ENCODE data around the gene GZF1. TPM values are rescaled to one million over a fixed set of nuclear protein-coding genes. Genes with fewer than 3 reads are reported as not detected.

The GZF1 gene
- total RNA-seq, 1 donor from 2014 or later = 28.3 TPM

DNA sequence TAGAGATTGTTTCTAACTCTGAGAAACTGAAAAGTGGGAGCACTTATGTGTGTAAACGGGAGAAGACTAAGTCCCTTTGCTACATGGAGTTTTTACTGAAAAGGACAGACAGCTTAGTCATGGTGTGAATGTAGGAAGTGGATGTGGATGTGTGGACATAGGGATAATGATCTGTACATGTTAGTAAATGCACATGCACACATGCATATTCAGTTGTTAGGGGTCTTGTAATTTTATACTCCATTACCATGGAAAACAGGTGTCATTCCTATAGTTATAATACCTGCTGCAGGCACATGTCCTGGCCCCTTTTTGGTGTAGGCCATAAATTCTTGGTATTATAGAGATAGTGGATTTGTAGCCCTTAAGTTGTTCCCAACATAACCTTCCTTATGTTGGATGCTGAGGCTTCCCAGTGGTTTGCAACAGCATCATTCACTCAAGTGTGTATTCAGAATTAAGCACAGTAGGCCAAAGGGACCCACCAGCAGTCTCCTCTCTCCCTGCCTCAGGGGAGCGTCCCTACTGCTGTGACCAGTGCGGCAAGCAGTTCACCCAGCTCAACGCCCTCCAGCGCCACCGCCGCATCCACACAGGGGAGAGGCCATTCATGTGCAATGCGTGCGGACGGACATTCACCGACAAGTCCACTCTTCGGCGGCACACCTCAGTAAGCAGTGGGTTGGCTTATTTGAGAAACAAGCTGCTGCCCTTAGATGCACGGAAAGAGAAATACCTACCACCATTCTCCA, 7.3 kb downstream of the GZF1 start:
- H3K36me3 Mint-ChIP-seq (ENCODE audit: unreplicated experiment) = peaks cover 18% of the 10 kb centered on the region

DNA sequence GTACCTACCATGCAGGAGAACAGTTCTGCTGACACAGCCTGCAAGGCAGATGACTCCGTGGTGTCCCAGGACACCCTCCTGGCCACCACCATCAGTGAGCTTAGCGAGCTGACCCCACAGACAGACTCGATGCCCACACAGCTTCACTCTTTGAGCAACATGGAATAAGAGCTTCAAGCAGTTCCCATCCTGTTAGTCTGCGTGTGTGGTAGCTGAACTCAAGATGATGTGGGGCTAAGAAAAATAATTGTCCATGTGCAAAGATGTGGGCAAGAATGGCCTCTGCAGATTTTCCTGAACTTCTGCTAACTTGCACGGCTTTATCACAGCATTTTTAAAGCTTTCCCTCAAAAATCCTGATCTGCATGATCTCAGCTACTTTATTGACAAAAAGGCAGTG, 8.3 kb downstream of the GZF1 start:
- Mint-ChIP-seq H3K36me3 (ENCODE audit: unreplicated experiment) (peaks cover 9% of the 10 kb centered on the region), H3K27me3 (ENCODE audit: unreplicated experiment) (peaks cover 2% of the 10 kb centered on the region), H3K4me3 (ENCODE audit: unreplicated experiment) (no peak overlapping the region), H3K4me1 (ENCODE audit: low read depth, unreplicated experiment) (peaks cover 8% of the 10 kb centered on the region), H3K9me3 (ENCODE audit: unreplicated experiment) (peaks cover 2% of the 10 kb centered on the region), H3K27ac (ENCODE audit: unreplicated experiment) (no peak overlapping the region)
- TF ChIP-seq, protein P1, sequence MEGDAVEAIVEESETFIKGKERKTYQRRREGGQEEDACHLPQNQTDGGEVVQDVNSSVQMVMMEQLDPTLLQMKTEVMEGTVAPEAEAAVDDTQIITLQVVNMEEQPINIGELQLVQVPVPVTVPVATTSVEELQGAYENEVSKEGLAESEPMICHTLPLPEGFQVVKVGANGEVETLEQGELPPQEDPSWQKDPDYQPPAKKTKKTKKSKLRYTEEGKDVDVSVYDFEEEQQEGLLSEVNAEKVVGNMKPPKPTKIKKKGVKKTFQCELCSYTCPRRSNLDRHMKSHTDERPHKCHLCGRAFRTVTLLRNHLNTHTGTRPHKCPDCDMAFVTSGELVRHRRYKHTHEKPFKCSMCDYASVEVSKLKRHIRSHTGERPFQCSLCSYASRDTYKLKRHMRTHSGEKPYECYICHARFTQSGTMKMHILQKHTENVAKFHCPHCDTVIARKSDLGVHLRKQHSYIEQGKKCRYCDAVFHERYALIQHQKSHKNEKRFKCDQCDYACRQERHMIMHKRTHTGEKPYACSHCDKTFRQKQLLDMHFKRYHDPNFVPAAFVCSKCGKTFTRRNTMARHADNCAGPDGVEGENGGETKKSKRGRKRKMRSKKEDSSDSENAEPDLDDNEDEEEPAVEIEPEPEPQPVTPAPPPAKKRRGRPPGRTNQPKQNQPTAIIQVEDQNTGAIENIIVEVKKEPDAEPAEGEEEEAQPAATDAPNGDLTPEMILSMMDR (IDR thresholded peaks at IDR 0.05; ENCODE audit: partially characterized antibody, unreplicated experiment) = no peak
- no peak for DNase-seq

More for the DNA sequence above, 7.3 kb downstream of the GZF1 start:
- Mint-ChIP-seq H3K4me1 (ENCODE audit: low read depth, unreplicated experiment) (peaks cover 17% of the 10 kb centered on the region), H3K27me3 (ENCODE audit: unreplicated experiment) (peaks cover 4% of the 10 kb centered on the region), H3K4me3 (ENCODE audit: unreplicated experiment) (no peak overlapping the region), H3K27ac (ENCODE audit: unreplicated experiment) (no peak overlapping the region), H3K9me3 (ENCODE audit: unreplicated experiment) (peaks cover 8% of the 10 kb centered on the region)
- TF ChIP-seq, protein P1 (IDR thresholded peaks at IDR 0.05; ENCODE audit: partially characterized antibody, unreplicated experiment) = no peak
- DNase-seq = no peak

DNA sequence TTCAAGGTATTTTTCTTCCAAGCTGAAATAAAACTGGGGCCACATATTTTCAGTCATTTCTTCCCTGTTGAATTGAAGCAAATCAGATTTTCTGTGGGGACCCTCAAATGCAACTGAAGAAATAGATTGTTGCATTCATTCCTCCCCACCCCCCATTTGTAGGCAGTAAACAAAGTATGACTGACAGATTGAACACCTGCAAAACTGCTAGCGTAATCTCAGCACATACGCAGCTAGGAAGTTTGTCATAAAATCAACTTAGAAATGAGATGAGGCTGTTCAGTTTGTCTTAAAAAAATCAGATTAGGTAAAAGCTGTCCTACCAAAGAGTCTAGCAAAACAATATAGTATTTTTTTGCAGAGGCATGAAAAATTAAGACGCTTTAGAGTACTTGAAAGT, 8.9 kb downstream of the GZF1 start:
- H3K4me1 Mint-ChIP-seq (ENCODE audit: low read depth, unreplicated experiment) = peaks cover 8% of the 10 kb centered on the region
- H3K27me3 Mint-ChIP-seq (ENCODE audit: unreplicated experiment) = peaks cover 2% of the 10 kb centered on the region
- no peak for DNase-seq
- TF ChIP-seq, protein P1 (IDR thresholded peaks at IDR 0.05; ENCODE audit: partially characterized antibody, unreplicated experiment) = no peak
- peaks cover 2% of the 10 kb centered on the region for H3K9me3 Mint-ChIP-seq (ENCODE audit: unreplicated experiment)
- H3K36me3 Mint-ChIP-seq (ENCODE audit: unreplicated experiment) = peaks cover 9% of the 10 kb centered on the region
- no peak overlapping the region for H3K27ac Mint-ChIP-seq (ENCODE audit: unreplicated experiment)
- H3K4me3 Mint-ChIP-seq (ENCODE audit: unreplicated experiment) = no peak overlapping the region

DNA sequence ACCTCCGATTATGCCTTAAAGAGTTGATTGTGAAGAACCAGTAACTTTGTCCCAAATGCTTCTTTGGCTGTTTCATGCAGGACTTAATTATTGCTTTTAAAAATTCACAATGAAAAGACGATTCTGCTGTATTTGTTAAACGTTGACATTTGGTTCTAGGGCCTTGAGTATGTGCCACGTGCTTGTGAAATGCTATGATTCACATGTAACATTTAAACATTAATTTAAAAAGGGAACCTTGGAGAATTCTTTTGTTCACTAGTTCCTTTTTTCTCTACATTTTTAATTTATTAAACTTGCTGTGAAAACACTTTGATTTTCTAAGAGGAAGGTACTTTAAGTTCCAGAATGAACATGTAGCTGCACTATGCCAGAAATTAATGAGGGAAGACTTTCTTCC, 9.5 kb downstream of the GZF1 start:
- no peak for DNase-seq
- Mint-ChIP-seq H3K4me3 (ENCODE audit: unreplicated experiment) (no peak overlapping the region), H3K36me3 (ENCODE audit: unreplicated experiment) (peaks cover 5% of the 10 kb centered on the region), H3K27me3 (ENCODE audit: unreplicated experiment) (peaks cover 2% of the 10 kb centered on the region), H3K4me1 (ENCODE audit: low read depth, unreplicated experiment) (peaks cover 3% of the 10 kb centered on the region), H3K27ac (ENCODE audit: unreplicated experiment) (no peak overlapping the region), H3K9me3 (ENCODE audit: unreplicated experiment) (no peaks in the 10 kb centered on the region)
- TF ChIP-seq, protein P1 (IDR thresholded peaks at IDR 0.05; ENCODE audit: partially characterized antibody, unreplicated experiment) = no peak

DNA sequence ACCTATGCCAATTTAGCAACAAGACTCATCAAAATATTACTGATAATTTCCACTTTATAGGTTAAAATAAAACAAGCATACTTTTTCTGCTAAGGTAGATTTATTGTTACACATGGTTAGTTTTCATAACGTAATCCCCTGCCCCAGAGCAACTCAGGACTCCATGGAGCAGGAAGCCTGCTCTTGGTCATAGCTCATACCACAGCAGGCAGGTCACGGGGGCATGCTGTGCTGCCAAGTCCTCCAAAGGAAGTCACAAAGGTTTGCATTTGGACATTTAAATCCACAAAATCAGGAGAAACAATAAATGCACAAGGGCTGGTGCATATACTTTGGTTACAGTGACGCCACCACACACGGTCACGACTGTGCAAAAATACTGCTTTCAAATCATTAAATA, 12.5 kb downstream of the GZF1 start:
- no peaks in the 10 kb centered on the region for H3K27me3 Mint-ChIP-seq (ENCODE audit: unreplicated experiment)
- H3K27ac Mint-ChIP-seq (ENCODE audit: unreplicated experiment) = no peak overlapping the region
- no peaks in the 10 kb centered on the region for H3K9me3 Mint-ChIP-seq (ENCODE audit: unreplicated experiment)
- peaks cover 5% of the 10 kb centered on the region for H3K36me3 Mint-ChIP-seq (ENCODE audit: unreplicated experiment)
- no peak for DNase-seq
- TF ChIP-seq, protein P1 (IDR thresholded peaks at IDR 0.05; ENCODE audit: partially characterized antibody, unreplicated experiment) = no peak
- H3K4me3 Mint-ChIP-seq (ENCODE audit: unreplicated experiment) = no peak overlapping the region
- H3K4me1 Mint-ChIP-seq (ENCODE audit: low read depth, unreplicated experiment) = no peaks in the 10 kb centered on the region

Data from glutamatergic neuron (in vitro differentiated cells).